Uterus (tissue), 4 donors: ENCODE data around the gene PLPP7. TPM values are rescaled to one million over a fixed set of nuclear protein-coding genes. Genes with fewer than 3 reads are reported as not detected.

Source experiments
- DNase-seq, 2 donors: peaks; one replicate each; pipeline ENCODE4 v3.0.0-alpha.2; 2019 to 2020
- H3K27ac ChIP-seq, 2 donors: fragments of 200-600 bp; sonication (generic); 1 replicate in 1 of 2; 2 replicates in 1 of 2; pipeline ENCODE4 v1.5.1; 2016 to 2018
- H3K27me3 ChIP-seq, 2 donors: fragments of 200-600 bp; sonication (generic); one replicate each; pipeline ENCODE4 v1.5.1; 2018 to 2019; ENCODE audit warnings: control low read depth in 1 of 2
- H3K36me3 ChIP-seq, 2 donors: fragments of 200-600 bp; sonication (generic); one replicate each; pipeline ENCODE4 v1.5.1; 2019; ENCODE audit warnings: control low read depth in 1 of 2
- H3K4me1 ChIP-seq, 2 donors: fragments of 200-600 bp; sonication (generic); one replicate each; pipeline ENCODE4 v1.5.1; 2018 to 2019; ENCODE audit warnings: control low read depth in 1 of 2
- H3K4me3 ChIP-seq, 2 donors: fragments of 200-600 bp; sonication (generic); 1 replicate in 1 of 2; 2 replicates in 1 of 2; pipeline ENCODE4 v1.5.1; 2018 to 2019; ENCODE audit warnings: mild to moderate bottlenecking in 1 of 2
- H3K9me3 ChIP-seq, 2 donors: fragments of 200-600 bp; sonication (generic); one replicate each; pipeline ENCODE4 v1.5.1; 2019; ENCODE audit warnings: control low read depth in 1 of 2
- POLR2A ChIP-seq, 2 donors: fragments of 450-650 bp; IDR thresholded peaks; one replicate each; pipeline ENCODE4 v1.6.1; 2016; ENCODE audit warnings: antibody characterized with exemption in 2 of 2, mild to moderate bottlenecking in 1 of 2, moderate library complexity in 1 of 2
- intact Hi-C: fragments of 100-400 bp; cut with DNase I; formaldehyde crosslinking; loops from one replicate; pipeline ENCODE4 v1.15.1; 2023; ENCODE audit warnings: low total_unique reads
- total RNA-seq, 4 donors: library from RNA; depleted of rRNA in 3 of 4; stranded (reverse); fragments of >200 nt in 3 of 4; gene quantifications; one replicate each; pipeline versions ENCODE4 v1.1.0 to v1.2.4, GENCODE V29; 2014 to 2023
- TF ChIP-seq, protein P1 (sequence below), 4 experiments: fragments of 200-600 bp in 2 of 4; fragments of 450-650 bp in 2 of 4; sonication (generic) in 2 of 4; IDR thresholded peaks; one replicate each; pipeline ENCODE4 v1.5.1; 2016 to 2019; ENCODE audit warnings: antibody characterized with exemption in 4 of 4, mild to moderate bottlenecking in 2 of 4, moderate library complexity in 1 of 4
- donor health status: DM: yes; HTN: yes; CAD: no.

PLPP7 gene
- total RNA-seq, 4 donors from 2014 or later: 6.3 to 45.3 (median 8.1) TPM

DNA sequence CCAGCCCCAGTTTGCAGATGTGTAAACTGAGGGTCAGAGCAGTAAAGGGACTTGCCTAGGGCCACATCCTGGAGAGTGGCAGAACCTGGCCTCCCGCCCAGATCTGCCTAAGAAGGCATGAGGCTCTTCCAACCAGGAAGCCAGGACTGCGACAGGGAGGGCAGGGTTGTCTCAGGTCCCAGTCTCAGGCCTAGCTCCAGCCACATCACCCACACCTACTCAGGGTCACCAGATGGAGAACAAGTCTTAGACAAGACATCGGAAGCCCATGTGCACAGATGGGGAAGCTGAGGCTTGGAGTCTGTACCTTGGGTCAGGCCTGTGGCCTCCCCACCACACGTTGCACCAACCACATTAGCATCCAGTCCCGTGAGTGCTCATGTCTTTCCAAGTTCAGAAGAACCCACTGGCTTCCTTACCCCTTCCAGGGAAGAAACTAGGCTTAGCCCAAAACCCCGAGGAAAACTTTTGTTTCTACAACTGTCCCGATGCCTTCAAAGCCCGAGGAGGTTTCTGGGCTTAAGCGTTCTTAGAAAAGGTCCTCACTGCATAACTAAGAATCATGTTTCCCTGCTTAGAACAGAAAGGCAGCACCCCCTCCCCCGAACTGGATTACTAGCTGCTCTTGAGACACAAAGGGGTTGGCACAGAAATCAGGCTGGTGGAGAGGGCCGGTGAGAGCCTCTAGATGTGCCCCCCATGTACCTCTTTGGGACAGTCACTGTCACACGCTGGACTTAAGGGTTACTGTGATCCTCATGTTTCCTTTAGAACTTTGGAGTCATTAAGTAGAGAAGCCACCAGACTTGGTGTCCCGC is 15.5 kb upstream of the PLPP7 start:
- no peaks in the 10 kb centered on the region for H3K9me3 ChIP-seq
- H3K27ac ChIP-seq: peak overlapping the region; percentile 57 to 76
- peaks cover 0 to 8% of the 10 kb centered on the region in 2 donors for H3K4me1 ChIP-seq
- DNase-seq: no peak
- TF ChIP-seq POLR2A (IDR thresholded peaks at IDR 0.05): no peak
- H3K4me3 ChIP-seq: no peak overlapping the region
- no peaks in the 10 kb centered on the region for H3K27me3 ChIP-seq
- intact Hi-C loops: no loop called here
- no peaks in the 10 kb centered on the region for H3K36me3 ChIP-seq

DNA sequence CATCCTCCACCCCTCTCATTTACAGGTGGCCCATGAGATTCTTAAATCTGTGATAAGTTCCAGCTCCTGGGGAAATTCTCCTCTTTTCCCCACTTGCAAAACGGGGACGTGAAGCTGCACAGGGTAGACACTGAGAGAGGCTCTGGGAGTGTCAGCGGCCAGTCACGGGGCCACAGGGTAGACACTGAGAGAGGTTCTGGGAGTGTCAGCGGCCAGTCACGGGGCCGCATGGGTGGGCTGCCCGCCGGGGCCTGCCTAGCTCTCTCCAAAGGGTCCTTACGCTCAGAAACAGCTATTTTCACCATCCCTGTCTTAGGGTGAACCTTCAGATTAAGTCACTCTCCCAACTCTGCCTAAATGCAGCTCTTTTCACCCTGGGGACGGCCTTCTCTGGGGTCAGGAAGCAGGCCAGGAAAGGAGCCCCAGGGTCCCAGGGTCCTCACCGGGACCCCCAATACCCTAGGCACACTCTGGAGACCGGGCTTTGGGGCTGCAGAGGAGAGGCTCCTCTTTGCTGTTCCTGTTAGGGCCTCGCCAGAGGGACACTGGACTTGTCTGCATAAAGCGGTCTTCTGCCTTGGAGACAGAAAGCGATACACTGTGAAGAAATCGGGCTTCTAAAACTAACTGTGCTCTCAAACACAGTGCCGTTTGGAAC is 14.7 kb upstream of the PLPP7 start:
- Histone ChIP-seq H3K27me3 (no peaks in the 10 kb centered on the region), H3K4me1 (peaks cover 0 to 8% of the 10 kb centered on the region in 2 donors), H3K9me3 (no peaks in the 10 kb centered on the region), H3K36me3 (no peaks in the 10 kb centered on the region), H3K27ac (peak overlapping the region; percentile 57 to 76), H3K4me3 (peak overlapping the region in 1 of 2 donors; percentile 7)
- TF ChIP-seq POLR2A (IDR thresholded peaks at IDR 0.05): no peak
- TF ChIP-seq, protein P1, sequence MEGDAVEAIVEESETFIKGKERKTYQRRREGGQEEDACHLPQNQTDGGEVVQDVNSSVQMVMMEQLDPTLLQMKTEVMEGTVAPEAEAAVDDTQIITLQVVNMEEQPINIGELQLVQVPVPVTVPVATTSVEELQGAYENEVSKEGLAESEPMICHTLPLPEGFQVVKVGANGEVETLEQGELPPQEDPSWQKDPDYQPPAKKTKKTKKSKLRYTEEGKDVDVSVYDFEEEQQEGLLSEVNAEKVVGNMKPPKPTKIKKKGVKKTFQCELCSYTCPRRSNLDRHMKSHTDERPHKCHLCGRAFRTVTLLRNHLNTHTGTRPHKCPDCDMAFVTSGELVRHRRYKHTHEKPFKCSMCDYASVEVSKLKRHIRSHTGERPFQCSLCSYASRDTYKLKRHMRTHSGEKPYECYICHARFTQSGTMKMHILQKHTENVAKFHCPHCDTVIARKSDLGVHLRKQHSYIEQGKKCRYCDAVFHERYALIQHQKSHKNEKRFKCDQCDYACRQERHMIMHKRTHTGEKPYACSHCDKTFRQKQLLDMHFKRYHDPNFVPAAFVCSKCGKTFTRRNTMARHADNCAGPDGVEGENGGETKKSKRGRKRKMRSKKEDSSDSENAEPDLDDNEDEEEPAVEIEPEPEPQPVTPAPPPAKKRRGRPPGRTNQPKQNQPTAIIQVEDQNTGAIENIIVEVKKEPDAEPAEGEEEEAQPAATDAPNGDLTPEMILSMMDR (IDR thresholded peaks at IDR 0.05): no peak
- intact Hi-C loops: no loop called here
- DNase-seq: no peak

DNA sequence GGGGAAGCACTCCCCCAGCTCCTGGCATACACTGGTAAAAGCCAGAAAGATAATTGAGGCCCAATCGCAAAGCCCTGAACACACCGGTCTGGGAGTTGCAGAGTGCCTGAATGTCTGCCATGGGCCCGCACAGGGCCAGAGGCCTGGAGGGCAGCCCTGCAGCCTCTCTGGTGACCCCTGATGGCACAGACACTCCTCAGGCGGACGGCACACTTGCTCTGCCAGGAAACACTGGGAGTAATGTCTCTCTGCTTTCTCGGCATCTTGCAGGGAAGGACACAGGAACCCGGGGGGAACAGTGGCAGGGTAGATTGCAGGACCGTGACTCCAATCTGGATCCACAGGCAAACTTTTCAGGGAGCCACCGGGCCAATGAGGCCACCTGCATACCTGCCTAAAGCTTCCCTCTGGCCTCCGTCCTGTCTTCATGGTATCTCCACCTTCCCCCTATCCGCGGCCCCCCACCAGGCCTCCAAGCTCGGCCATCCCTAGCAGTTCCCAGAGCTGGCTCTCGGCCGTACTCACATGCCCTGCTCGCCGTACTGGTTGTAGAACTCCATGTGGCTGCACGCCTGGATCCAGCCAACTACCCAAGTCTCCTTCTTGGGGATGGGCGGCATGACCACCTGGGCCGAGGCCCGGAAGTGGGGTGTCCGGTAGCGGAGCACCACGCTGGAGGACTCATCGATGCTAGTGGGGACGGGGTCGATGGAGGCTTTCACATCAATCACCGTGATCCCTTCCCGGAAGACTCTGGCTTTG is 14.0 kb upstream of the PLPP7 start:
- Histone ChIP-seq H3K9me3 (no peaks in the 10 kb centered on the region), H3K4me1 (peaks cover 0 to 8% of the 10 kb centered on the region in 2 donors), H3K27me3 (no peaks in the 10 kb centered on the region), H3K36me3 (no peaks in the 10 kb centered on the region), H3K27ac (peak overlapping the region; percentile 57 to 76), H3K4me3 (peak overlapping the region; percentile 7 to 69)
- no peak for DNase-seq
- intact Hi-C loops: no loop called here
- TF ChIP-seq POLR2A (IDR thresholded peaks at IDR 0.05): no peak
- TF ChIP-seq, protein P1 (IDR thresholded peaks at IDR 0.05): no peak

DNA sequence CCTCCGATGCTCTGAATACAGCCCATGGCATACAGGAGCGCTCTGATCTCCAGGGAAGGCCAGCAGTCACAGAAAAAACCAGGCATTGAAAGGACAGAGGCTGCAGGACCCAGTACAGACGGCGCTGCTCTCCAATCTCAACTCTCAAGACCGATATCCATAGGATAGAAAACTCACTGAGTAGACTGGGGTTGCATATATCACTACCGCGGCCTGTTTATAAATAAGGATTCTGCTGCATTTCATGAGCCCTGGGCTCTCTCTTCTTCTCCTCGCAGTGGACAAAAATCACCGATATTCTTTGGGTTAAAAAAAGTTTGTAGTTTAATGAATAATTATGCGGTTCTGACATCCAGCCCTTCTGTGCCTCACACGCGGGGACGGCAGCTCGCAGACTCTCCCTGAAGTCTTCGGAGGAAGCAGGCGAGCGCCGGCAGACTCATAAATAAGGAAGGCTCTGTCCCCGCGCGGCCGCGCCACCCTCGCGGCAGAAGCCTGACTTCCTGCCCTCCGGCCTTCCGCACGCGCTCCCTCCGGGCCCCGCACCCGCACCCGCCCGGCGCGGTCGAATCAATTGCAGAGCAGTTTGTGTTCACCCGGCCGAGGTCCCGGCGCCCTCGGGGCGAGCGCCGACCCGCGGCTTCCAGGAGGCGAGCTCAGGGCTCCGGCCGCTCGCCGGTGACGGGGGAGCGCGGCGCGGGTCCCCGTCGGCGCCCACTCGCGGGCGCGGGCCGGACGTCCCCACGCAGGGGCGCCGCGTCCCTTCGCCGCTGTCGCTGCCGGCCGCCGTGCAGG is 13.2 kb upstream of the PLPP7 start, which contains the start of gene FAM78A:
FAM78A (minus strand) TSS at position 417 of the 795 bp plus-strand sequence; CDS start at position 86, 331 bp downstream.
- Histone ChIP-seq H3K27ac (peak within 1 kb of the TSS; percentile 57 to 76), H3K36me3 (no peaks in the 10 kb centered on the region), H3K27me3 (no peaks in the 10 kb centered on the region), H3K4me1 (peaks cover 0 to 8% of the 10 kb centered on the region in 2 donors), H3K9me3 (no peaks in the 10 kb centered on the region), H3K4me3 (peak within 1 kb of the TSS; percentile 26 to 69)
- DNase-seq: no peak
- TF ChIP-seq, protein P1 (IDR thresholded peaks at IDR 0.05): no peak
- intact Hi-C loops: no loop called here

DNA sequence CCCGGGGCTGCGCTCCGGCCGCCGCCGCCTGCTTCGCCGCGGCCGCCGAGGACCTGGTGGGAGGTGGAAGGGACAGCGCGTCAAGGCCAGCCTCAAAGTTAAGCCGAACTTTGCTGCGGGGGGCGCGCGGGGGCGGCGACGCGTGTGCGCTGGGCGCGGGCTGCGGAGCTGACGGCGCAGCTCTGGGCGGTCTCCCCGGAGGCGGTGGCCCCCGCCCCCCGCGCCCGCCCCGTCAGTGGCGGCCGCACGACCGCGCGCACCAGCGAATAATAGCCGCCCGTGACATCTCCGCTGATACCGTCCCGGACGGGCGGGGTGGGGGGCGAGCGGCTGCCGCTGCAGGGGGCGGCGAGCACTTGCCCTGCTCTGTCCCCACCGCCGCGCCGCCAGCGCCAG is 12.6 kb upstream of the PLPP7 start:
- no peaks in the 10 kb centered on the region for H3K36me3 ChIP-seq
- H3K4me3 ChIP-seq: peak overlapping the region; percentile 26 to 69
- intact Hi-C loops: no loop called here
- H3K9me3 ChIP-seq: no peaks in the 10 kb centered on the region
- H3K4me1 ChIP-seq: peaks cover 0 to 8% of the 10 kb centered on the region in 2 donors
- DNase-seq: no peak
- H3K27ac ChIP-seq: peak overlapping the region in 1 of 2 donors; percentile 76
- TF ChIP-seq, protein P1 (IDR thresholded peaks at IDR 0.05): no peak
- TF ChIP-seq POLR2A (IDR thresholded peaks at IDR 0.05): no peak
- no peaks in the 10 kb centered on the region for H3K27me3 ChIP-seq
